GM21576 (cell line): ENCODE results near the gene SLC37A1.

ENCODE experiments used
- ATAC-seq: cut with Tn5 transposase; IDR thresholded peaks from one replicate; pipeline ENCODE4 v1.9.1; 2021; ENCODE audit warnings: mild to moderate bottlenecking, moderate library complexity; ENCODE audit not compliant: unreplicated experiment

Gene SLC37A1

GRCh38 chr21:42591170-42591869, 77.7 kb downstream of the SLC37A1 start:
- no peak for ATAC-seq

- no peak for ATAC-seq
Measured at GRCh38 chr21:42592156-42592820, 78.6 kb downstream of the SLC37A1 start.

- no peak for ATAC-seq
Measured at GRCh38 chr21:42593007-42593814, 79.6 kb downstream of the SLC37A1 start.

GRCh38 chr21:42594616-42595282, 81.1 kb downstream of the SLC37A1 start:
- no peak for ATAC-seq

- ATAC-seq, result no peak
Measured at GRCh38 chr21:42595283-42596187, 81.9 kb downstream of the SLC37A1 start.

- ATAC-seq, result no peak
Measured at GRCh38 chr21:42596657-42597056, 83.0 kb downstream of the SLC37A1 start.

- ATAC-seq, result no peak
Measured at GRCh38 chr21:42597487-42598158, 84.0 kb downstream of the SLC37A1 start.

- no peak for ATAC-seq
Measured at GRCh38 chr21:42598159-42598735, 84.6 kb downstream of the SLC37A1 start.

GRCh38 chr21:42599486-42599885, 85.8 kb downstream of the SLC37A1 start:
- ATAC-seq, result no peak

GRCh38 chr21:42599962-42600361, 86.3 kb downstream of the SLC37A1 start:
- no peak for ATAC-seq

GRCh38 chr21:42601656-42602055, 88.0 kb downstream of the SLC37A1 start:
- no peak for ATAC-seq

- ATAC-seq, result no peak
Measured at GRCh38 chr21:42607102-42607501, 93.5 kb downstream of the SLC37A1 start.

- no peak for ATAC-seq
Measured at GRCh38 chr21:42607525-42608102, 94.0 kb downstream of the SLC37A1 start.

GRCh38 chr21:42608446-42608845, 94.8 kb downstream of the SLC37A1 start:
- ATAC-seq, result no peak

GRCh38 chr21:42609811-42610210, 96.2 kb downstream of the SLC37A1 start:
- ATAC-seq, result no peak

- ATAC-seq, result no peak
Measured at GRCh38 chr21:42611852-42612251, 98.2 kb downstream of the SLC37A1 start.

GRCh38 chr21:42612390-42612789, 98.7 kb downstream of the SLC37A1 start:
- no peak for ATAC-seq

- ATAC-seq, result no peak
Measured at GRCh38 chr21:42613756-42614155, 100.1 kb downstream of the SLC37A1 start.

GRCh38 chr21:42614396-42614795, 100.7 kb downstream of the SLC37A1 start:
- no peak for ATAC-seq
